Hepatocyte (in vitro differentiated cells): ENCODE results near the gene TMEM44. TPM values are rescaled to one million over a fixed set of nuclear protein-coding genes. Genes with fewer than 3 reads are reported as not detected.

Experiments used
- DNase-seq: peaks from one replicate; pipeline ENCODE4 v3.0.0-alpha.2; 2016; ENCODE audit warnings: low spot score
- H2AFZ ChIP-seq: fragments of 200-600 bp; sonication (generic); 2 replicates; pipeline ENCODE4 v1.6.0; 2016; ENCODE audit warnings: antibody characterized with exemption, mild to moderate bottlenecking
- H3K27ac ChIP-seq: fragments of 200-600 bp; sonication (generic); 2 replicates; pipeline ENCODE4 v1.5.1; 2016; ENCODE audit warnings: mild to moderate bottlenecking
- H3K27me3 ChIP-seq: fragments of 200-600 bp; sonication (generic); 2 replicates; pipeline ENCODE4 v1.6.1; 2016
- H3K36me3 ChIP-seq: fragments of 200-600 bp; sonication (generic); replicated peaks from 2 replicates; pipeline ENCODE4 v1.5.1; 2016; ENCODE audit warnings: low read depth; ENCODE audit not compliant: insufficient read depth
- H3K4me1 ChIP-seq: fragments of 200-600 bp; sonication (generic); 2 replicates; pipeline ENCODE4 v1.5.1; 2016; ENCODE audit warnings: mild to moderate bottlenecking, moderate library complexity; ENCODE audit not compliant: insufficient read depth
- H3K4me2 ChIP-seq: fragments of 200-600 bp; sonication (generic); 2 replicates; pipeline ENCODE4 v1.6.0; 2016
- H3K4me3 ChIP-seq: fragments of 200-600 bp; sonication (generic); 2 replicates; pipeline ENCODE4 v1.5.1; 2016; ENCODE audit warnings: mild to moderate bottlenecking
- H3K79me2 ChIP-seq: fragments of 200-600 bp; sonication (generic); 2 replicates; pipeline ENCODE4 v1.6.0; 2017; ENCODE audit warnings: mild to moderate bottlenecking
- H3K9me2 ChIP-seq: fragments of 200-600 bp; sonication (generic); replicated peaks from 2 replicates; pipeline ENCODE4 v1.6.0; 2017; ENCODE audit warnings: mild to moderate bottlenecking; ENCODE audit not compliant: insufficient read depth
- H3K9me3 ChIP-seq: fragments of 200-600 bp; sonication (generic); 2 replicates; pipeline ENCODE4 v1.5.1; 2016; ENCODE audit warnings: low read depth, mild to moderate bottlenecking
- H4K20me1 ChIP-seq: fragments of 200-600 bp; sonication (generic); 2 replicates; pipeline ENCODE4 v1.6.0; 2016; ENCODE audit warnings: mild to moderate bottlenecking; ENCODE audit not compliant: insufficient read depth, poor library complexity, severe bottlenecking
- EZH2 ChIP-seq: fragments of 200-600 bp; sonication (generic); IDR thresholded peaks from 2 replicates; pipeline ENCODE4 v1.6.1; 2016; ENCODE audit warnings: antibody characterized with exemption, mild to moderate bottlenecking, borderline replicate concordance
- EZH2phosphoT487 ChIP-seq: fragments of 200-600 bp; sonication (generic); IDR thresholded peaks from one replicate; pipeline ENCODE4 v1.6.1; 2018; ENCODE audit warnings: antibody characterized with exemption, mild to moderate bottlenecking, low read depth, moderate library complexity; ENCODE audit not compliant: unreplicated experiment, severe bottlenecking
- WGBS: methylation state at CpG from one replicate; pipeline ENCODE4 v1.1.6; 2016; ENCODE audit warnings: low lambda C conversion rate; ENCODE audit errors: missing lambda C conversion rate; 5-methylcytosine and 5-hydroxymethylcytosine counted together
- polyA plus RNA-seq: library from polyadenylated mRNA; unstranded; fragments of >200 nt; fragmentation: Nextera tagmentation; extraction: Ambion mirVana; gene quantifications from 2 replicates; pipeline ENCODE4 v1.2.1, GENCODE V29; 2016
- total RNA-seq: library from RNA; depleted of rRNA; stranded (reverse); fragments of >200 nt; gene quantifications from 2 replicates; pipeline ENCODE4 v1.2.3, GENCODE V29; 2014
- TF ChIP-seq, protein P1 (sequence below): fragments of 200-600 bp; sonication (generic); IDR thresholded peaks from 2 replicates; pipeline ENCODE4 v1.5.1; 2016; ENCODE audit warnings: antibody characterized with exemption, mild to moderate bottlenecking; ENCODE audit not compliant: poor library complexity

TMEM44 gene
- total and polyA plus RNA-seq, 2 experiments from 2014 or later = 6.6 to 9.1 TPM

DNA sequence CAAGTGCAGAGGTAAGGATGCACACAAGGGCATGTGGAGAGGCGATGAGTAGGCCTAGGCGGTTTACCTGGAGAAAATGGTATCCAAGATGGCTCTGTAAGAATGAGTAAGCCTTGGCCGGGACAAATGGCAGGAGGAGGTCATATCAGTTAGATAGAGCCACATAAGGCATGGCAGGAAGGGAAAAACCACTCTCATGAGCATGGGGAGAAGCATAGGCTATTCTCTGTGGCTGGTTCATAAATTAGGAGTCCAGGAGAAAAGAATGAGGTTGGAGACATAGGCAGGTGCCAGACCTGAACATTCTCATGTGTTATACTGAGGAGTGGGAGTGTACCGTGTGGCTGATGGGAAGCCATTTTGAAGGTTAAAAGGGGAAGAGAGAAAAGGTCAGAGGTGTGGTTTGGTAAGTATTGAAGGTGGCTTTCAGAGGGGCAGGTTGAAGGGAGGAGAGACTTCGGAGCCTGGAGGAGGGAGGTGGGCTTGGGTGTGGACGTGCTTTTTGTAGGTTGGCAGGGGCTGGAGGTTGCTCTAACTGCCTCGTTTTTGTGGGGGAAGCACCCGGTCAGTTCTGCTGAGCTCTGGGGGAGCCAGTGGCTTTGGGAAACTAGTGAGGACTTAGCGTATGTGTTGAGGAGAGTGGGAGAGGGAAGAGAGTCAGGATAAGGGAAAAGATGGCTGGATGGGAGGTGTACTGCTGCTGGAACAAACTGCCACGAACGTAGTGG lies 47.8 kb upstream of the TMEM44 start:
- TF ChIP-seq, protein P1, sequence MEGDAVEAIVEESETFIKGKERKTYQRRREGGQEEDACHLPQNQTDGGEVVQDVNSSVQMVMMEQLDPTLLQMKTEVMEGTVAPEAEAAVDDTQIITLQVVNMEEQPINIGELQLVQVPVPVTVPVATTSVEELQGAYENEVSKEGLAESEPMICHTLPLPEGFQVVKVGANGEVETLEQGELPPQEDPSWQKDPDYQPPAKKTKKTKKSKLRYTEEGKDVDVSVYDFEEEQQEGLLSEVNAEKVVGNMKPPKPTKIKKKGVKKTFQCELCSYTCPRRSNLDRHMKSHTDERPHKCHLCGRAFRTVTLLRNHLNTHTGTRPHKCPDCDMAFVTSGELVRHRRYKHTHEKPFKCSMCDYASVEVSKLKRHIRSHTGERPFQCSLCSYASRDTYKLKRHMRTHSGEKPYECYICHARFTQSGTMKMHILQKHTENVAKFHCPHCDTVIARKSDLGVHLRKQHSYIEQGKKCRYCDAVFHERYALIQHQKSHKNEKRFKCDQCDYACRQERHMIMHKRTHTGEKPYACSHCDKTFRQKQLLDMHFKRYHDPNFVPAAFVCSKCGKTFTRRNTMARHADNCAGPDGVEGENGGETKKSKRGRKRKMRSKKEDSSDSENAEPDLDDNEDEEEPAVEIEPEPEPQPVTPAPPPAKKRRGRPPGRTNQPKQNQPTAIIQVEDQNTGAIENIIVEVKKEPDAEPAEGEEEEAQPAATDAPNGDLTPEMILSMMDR = no peak
- no peak for TF ChIP-seq EZH2phosphoT487
- no peak for TF ChIP-seq EZH2
- Histone ChIP-seq H4K20me1 (no peaks in the 10 kb centered on the region), H3K4me3 (no peak overlapping the region), H3K9me2 (no peaks in the 10 kb centered on the region), H3K27ac (no peak overlapping the region), H3K36me3 (no peaks in the 10 kb centered on the region), H3K4me1 (peaks cover 6% of the 10 kb centered on the region), H3K4me2 (no peak overlapping the region), H2AFZ (no peak overlapping the region), H3K79me2 (no peaks in the 10 kb centered on the region), H3K27me3 (peaks cover 12% of the 10 kb centered on the region), H3K9me3 (no peaks in the 10 kb centered on the region)
- WGBS = 79% methylated on average over 11 of the region's 11 CpGs
- DNase-seq = no peak

DNA sequence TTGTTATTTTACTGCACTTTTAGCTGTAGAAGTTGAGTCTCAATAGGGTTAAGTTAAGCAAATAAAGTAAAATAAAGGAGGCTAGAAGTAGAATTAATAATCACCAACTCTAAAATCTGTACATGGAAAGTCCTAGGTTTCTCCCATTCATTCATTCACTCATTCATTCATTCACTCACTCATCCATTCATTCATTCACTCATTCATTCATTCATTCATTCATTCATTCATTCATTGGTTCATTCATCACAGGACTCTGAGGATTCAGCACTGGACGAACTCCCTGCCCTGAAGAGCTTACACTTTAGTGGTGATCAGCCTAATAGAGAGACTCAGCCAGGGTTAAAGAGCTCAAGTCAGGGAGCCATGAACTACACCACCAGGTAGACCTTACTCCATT lies 43.3 kb upstream of the TMEM44 start:
- TF ChIP-seq EZH2 = no peak
- no peak for TF ChIP-seq EZH2phosphoT487
- TF ChIP-seq, protein P1 = no peak
- H4K20me1 ChIP-seq = no peaks in the 10 kb centered on the region
- peaks cover 4% of the 10 kb centered on the region for H3K79me2 ChIP-seq
- no peak overlapping the region for H3K4me3 ChIP-seq
- WGBS = 65% methylated on average over 1 of the region's 1 CpG
- DNase-seq = no peak
- H3K36me3 ChIP-seq = no peaks in the 10 kb centered on the region
- H3K4me2 ChIP-seq = no peak overlapping the region
- H2AFZ ChIP-seq = no peak overlapping the region
- H3K27ac ChIP-seq = no peak overlapping the region
- H3K9me3 ChIP-seq = no peaks in the 10 kb centered on the region
- peaks cover 7% of the 10 kb centered on the region for H3K27me3 ChIP-seq
- H3K4me1 ChIP-seq = no peaks in the 10 kb centered on the region
- H3K9me2 ChIP-seq = no peaks in the 10 kb centered on the region

DNA sequence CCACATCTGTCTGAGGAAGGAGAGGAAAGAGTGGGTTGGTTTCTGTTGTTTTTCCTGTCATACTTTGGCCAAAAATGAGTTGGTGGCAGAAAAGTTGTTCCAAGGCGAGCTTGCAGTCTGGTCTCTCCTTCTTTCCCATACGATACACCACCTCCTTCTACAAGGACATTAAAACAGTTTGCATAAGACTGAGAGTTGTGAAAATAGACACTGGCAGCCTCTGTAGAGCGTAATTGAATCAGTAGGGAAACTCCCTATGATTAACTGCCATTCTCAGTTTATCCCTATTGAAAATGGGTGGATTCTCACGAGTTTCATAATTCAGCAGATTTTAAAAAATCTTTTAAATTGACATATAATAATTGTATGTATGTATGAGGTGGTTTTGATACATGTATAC lies 42.5 kb upstream of the TMEM44 start:
- no peak for TF ChIP-seq EZH2
- TF ChIP-seq, protein P1 = no peak
- no peak for TF ChIP-seq EZH2phosphoT487
- Histone ChIP-seq H3K27ac (no peak overlapping the region), H3K9me2 (no peaks in the 10 kb centered on the region), H3K4me1 (peaks cover 6% of the 10 kb centered on the region), H3K79me2 (peaks cover 12% of the 10 kb centered on the region), H4K20me1 (no peaks in the 10 kb centered on the region), H3K4me2 (no peak overlapping the region), H3K27me3 (peaks cover 7% of the 10 kb centered on the region), H3K9me3 (no peaks in the 10 kb centered on the region), H3K4me3 (no peak overlapping the region), H2AFZ (no peak overlapping the region), H3K36me3 (no peaks in the 10 kb centered on the region)
- 73% methylated on average over 4 of the region's 4 CpGs for whole genome bisulfite sequencing
- DNase-seq = no peak
